ENCODE measurements around the gene RFC5. TPM values are rescaled to one million over a fixed set of nuclear protein-coding genes. Genes with fewer than 3 reads are reported as not detected.

RFC5 gene
- total and polyA plus RNA-seq, 9 donors, result 13.0 to 20.9 (median 15.9) TPM

DNA sequence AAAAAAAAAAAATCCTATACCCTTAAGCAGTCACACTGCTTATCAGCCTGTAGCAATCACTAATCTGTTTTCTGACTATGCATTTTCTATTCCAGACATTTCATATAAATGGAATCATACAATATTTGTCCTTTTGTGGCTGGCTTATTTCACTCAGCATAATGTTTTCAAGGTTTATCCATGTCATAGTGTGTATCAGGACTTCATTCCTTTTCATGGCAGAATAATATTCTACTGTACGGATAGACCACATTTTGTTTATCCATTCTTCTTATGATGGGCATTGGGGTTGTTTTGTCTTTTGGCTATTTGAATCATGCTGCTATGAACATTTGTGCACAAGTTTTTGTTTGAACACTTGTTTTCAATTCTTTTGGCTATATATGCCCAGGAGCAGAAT is 39.1 kb upstream of the RFC5 start:
- H3K27ac ChIP-seq, result no peak overlapping the region
- no peak for DNase-seq
- no peak for TF ChIP-seq EP300 (IDR thresholded peaks at IDR 0.05)
- TF ChIP-seq POLR2A (IDR thresholded peaks at IDR 0.05), result no peak
- TF ChIP-seq, protein P1, sequence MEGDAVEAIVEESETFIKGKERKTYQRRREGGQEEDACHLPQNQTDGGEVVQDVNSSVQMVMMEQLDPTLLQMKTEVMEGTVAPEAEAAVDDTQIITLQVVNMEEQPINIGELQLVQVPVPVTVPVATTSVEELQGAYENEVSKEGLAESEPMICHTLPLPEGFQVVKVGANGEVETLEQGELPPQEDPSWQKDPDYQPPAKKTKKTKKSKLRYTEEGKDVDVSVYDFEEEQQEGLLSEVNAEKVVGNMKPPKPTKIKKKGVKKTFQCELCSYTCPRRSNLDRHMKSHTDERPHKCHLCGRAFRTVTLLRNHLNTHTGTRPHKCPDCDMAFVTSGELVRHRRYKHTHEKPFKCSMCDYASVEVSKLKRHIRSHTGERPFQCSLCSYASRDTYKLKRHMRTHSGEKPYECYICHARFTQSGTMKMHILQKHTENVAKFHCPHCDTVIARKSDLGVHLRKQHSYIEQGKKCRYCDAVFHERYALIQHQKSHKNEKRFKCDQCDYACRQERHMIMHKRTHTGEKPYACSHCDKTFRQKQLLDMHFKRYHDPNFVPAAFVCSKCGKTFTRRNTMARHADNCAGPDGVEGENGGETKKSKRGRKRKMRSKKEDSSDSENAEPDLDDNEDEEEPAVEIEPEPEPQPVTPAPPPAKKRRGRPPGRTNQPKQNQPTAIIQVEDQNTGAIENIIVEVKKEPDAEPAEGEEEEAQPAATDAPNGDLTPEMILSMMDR (IDR thresholded peaks at IDR 0.05), result no peak
- no peaks in the 10 kb centered on the region for H3K36me3 ChIP-seq
- no peaks in the 10 kb centered on the region for H3K9me3 ChIP-seq
- H3K27me3 ChIP-seq, result no peaks in the 10 kb centered on the region
- WGBS, 3 donors, result 76 to 90% (median 82%) methylated on average over 1 of the region's 1 CpG
- no peak overlapping the region for H3K4me3 ChIP-seq
- intact Hi-C loops (cut with DNase I), result no loop called here
- H3K4me1 ChIP-seq (ENCODE audit: insufficient read depth), result no peaks in the 10 kb centered on the region

DNA sequence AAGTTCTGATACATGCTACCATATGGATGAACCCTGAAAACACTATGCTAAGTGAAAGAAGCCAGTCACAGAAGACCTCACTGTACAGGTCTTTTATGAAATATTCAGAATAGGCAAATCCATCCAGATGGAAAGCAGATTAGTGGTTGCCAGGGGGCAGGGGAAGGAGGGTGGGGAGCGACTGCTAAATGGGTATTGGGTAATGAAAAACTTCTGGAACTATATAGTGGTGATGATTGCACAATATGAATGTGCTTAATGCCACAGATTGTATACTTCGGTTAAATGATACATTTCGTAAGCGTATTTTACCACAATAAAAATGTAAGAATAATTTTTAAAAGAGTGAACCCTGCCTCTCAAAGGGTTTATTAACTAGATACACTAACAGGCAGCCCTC is 35.9 kb upstream of the RFC5 start:
- Histone ChIP-seq H3K4me1 (ENCODE audit: insufficient read depth) (no peaks in the 10 kb centered on the region), H3K27me3 (no peaks in the 10 kb centered on the region), H3K4me3 (no peak overlapping the region), H3K36me3 (no peaks in the 10 kb centered on the region), H3K27ac (no peak overlapping the region), H3K9me3 (no peaks in the 10 kb centered on the region)
- TF ChIP-seq EP300 (IDR thresholded peaks at IDR 0.05), result no peak
- TF ChIP-seq POLR2A (IDR thresholded peaks at IDR 0.05), result no peak
- TF ChIP-seq, protein P1 (IDR thresholded peaks at IDR 0.05), result no peak
- DNase-seq, result no peak
- WGBS, 3 donors, result 86 to 90% (median 88%) methylated on average over 4 of the region's 4 CpGs
- intact Hi-C loops (cut with DNase I), result no loop called here

DNA sequence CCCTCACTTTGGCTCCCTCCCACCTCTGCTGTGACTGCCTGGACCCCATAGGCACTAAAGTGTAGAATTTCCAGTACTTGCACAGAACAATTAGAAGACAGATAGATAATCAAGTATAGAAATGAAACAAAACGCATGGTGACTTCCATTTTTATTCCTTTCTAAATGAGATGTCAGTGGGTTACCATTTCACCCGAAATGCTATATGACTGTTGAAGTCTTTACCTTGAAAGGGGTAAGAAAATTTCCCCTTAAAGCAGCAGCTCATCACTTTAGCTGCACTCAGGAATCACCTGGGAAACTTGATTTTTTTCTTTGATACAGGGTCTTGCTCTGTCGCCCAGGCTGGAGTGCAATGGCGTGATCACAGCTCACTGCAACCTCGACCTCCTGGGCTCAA is 35.2 kb upstream of the RFC5 start:
- H3K27ac ChIP-seq, result no peak overlapping the region
- no peak for DNase-seq
- TF ChIP-seq EP300 (IDR thresholded peaks at IDR 0.05) (no peak), POLR2A (IDR thresholded peaks at IDR 0.05) (no peak)
- TF ChIP-seq, protein P1 (IDR thresholded peaks at IDR 0.05), result no peak
- intact Hi-C loops (cut with DNase I), result no loop called here
- no peaks in the 10 kb centered on the region for H3K4me1 ChIP-seq (ENCODE audit: insufficient read depth)
- WGBS, 3 donors, result 75 to 85% (median 82%) methylated on average over 5 of the region's 5 CpGs
- H3K9me3 ChIP-seq, result no peaks in the 10 kb centered on the region
- no peak overlapping the region for H3K4me3 ChIP-seq
- H3K27me3 ChIP-seq, result no peaks in the 10 kb centered on the region
- H3K36me3 ChIP-seq, result no peaks in the 10 kb centered on the region

DNA sequence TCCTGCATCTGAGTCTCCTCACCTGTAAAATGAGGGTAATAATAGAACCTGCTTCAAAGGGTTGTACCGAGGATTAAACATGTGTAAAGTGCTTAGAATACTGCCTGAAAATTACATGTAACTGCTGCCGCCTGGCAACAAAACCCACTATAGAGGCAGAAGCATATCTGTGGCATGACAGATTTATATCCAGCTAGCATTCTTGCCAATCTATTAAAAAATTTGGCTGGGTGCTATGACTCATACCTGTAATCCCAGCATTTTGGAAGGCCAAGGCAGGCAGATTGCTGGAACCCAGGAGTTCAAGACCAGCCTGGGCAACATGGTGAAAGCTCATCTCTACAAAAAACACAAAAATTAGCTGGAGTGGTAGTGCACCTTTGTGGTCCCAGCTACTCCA is 31.3 kb upstream of the RFC5 start:
- no peaks in the 10 kb centered on the region for H3K4me1 ChIP-seq (ENCODE audit: insufficient read depth)
- DNase-seq, result no peak
- intact Hi-C loops (cut with DNase I), result no loop called here
- no peaks in the 10 kb centered on the region for H3K36me3 ChIP-seq
- H3K27ac ChIP-seq, result no peak overlapping the region
- TF ChIP-seq EP300 (IDR thresholded peaks at IDR 0.05) (no peak), POLR2A (IDR thresholded peaks at IDR 0.05) (no peak)
- TF ChIP-seq, protein P1 (IDR thresholded peaks at IDR 0.05), result no peak
- H3K4me3 ChIP-seq, result no peak overlapping the region
- WGBS, 3 donors, result 74 to 83% (median 81%) methylated on average over 2 of the region's 2 CpGs
- no peaks in the 10 kb centered on the region for H3K27me3 ChIP-seq
- H3K9me3 ChIP-seq, result no peaks in the 10 kb centered on the region
